Body of pancreas (tissue), 4 donors: ENCODE results near the gene PLEKHG1.

ENCODE experiments used
- POLR2A ChIP-seq, 3 donors: fragments of 450-650 bp; IDR thresholded peaks; one replicate each; pipeline ENCODE4 v1.6.1; 2016; ENCODE audit warnings: antibody characterized with exemption in 3 of 3, mild to moderate bottlenecking in 2 of 3
- TF ChIP-seq, protein P1 (sequence below), 7 experiments: fragments of 450-650 bp in 4 of 7; fragments of 200-600 bp in 3 of 7; sonication (generic) in 3 of 7; IDR thresholded peaks; one replicate each; pipeline ENCODE4 v1.5.1; 2016 to 2019; ENCODE audit warnings: antibody characterized with exemption in 7 of 7

DNA sequence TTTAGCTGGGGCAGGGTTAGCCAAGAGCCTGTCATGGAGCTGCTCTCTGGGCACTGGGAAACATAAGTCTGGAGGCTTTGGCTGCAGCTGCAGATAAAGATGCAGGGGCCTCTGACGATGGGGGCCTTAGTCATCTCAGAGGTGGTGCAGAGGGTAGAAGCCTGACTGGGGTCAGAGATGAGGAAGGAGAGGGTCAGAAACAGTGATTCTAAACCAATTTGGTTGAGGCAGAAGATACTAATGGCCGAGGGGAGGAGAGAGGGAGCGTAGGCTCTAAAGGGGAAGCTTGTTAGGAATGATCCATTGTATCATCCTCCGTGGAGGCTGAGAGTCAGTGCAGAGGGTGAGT, 33.8 kb downstream of the PLEKHG1 start:
- TF ChIP-seq, protein P1, sequence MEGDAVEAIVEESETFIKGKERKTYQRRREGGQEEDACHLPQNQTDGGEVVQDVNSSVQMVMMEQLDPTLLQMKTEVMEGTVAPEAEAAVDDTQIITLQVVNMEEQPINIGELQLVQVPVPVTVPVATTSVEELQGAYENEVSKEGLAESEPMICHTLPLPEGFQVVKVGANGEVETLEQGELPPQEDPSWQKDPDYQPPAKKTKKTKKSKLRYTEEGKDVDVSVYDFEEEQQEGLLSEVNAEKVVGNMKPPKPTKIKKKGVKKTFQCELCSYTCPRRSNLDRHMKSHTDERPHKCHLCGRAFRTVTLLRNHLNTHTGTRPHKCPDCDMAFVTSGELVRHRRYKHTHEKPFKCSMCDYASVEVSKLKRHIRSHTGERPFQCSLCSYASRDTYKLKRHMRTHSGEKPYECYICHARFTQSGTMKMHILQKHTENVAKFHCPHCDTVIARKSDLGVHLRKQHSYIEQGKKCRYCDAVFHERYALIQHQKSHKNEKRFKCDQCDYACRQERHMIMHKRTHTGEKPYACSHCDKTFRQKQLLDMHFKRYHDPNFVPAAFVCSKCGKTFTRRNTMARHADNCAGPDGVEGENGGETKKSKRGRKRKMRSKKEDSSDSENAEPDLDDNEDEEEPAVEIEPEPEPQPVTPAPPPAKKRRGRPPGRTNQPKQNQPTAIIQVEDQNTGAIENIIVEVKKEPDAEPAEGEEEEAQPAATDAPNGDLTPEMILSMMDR (IDR thresholded peaks at IDR 0.05): no peak
- no peak for TF ChIP-seq POLR2A (IDR thresholded peaks at IDR 0.05)
